NOMO-1 (cell line): ENCODE measurements around the gene HOXB4.

Experiments
- DNase-seq, 2 experiments: peaks; one replicate each; lab custom pipeline; 2025; ENCODE audit not compliant: unreplicated experiment in 2 of 2; lab: John Stamatoyannopoulos, UW

Gene HOXB4

GRCh38 chr17:48601539-48602425 is 23.6 kb upstream of the HOXB4 start:
- DNase-seq, result no peak

GRCh38 chr17:48601207-48601538 is 23.0 kb upstream of the HOXB4 start:
- no peak for DNase-seq

- no peak for DNase-seq
These were observed 22.3 kb upstream of the HOXB4 start for GRCh38 chr17:48600244-48601098.

GRCh38 chr17:48599354-48599753 is 21.2 kb upstream of the HOXB4 start:
- DNase-seq, result no peak

GRCh38 chr17:48598736-48599135 is 20.6 kb upstream of the HOXB4 start:
- no peak for DNase-seq

GRCh38 chr17:48597778-48598631 is 19.9 kb upstream of the HOXB4 start:
- peak; percentile 44 to 51 for DNase-seq

GRCh38 chr17:48597528-48597777 is 19.3 kb upstream of the HOXB4 start:
- DNase-seq, result no peak

- DNase-seq, result no peak
These were observed 18.8 kb upstream of the HOXB4 start for GRCh38 chr17:48596735-48597527.

- DNase-seq, result no peak
These were observed 18.0 kb upstream of the HOXB4 start for GRCh38 chr17:48596000-48596734.

- no peak for DNase-seq
These were observed 17.3 kb upstream of the HOXB4 start for GRCh38 chr17:48595278-48595999.

GRCh38 chr17:48594538-48595277 is 16.6 kb upstream of the HOXB4 start:
- no peak for DNase-seq

- peak; percentile 58 to 74 for DNase-seq
These were observed 15.8 kb upstream of the HOXB4 start for GRCh38 chr17:48593840-48594537.

- peak in 1 of 2 experiments; percentile 21 for DNase-seq
These were observed 15.1 kb upstream of the HOXB4 start, which contains the start of gene HOXB5 for GRCh38 chr17:48593126-48593829. Gene HOXB5 (minus strand): TSS chr17:48593779. CDS start chr17:48593682, 97 bp downstream.

GRCh38 chr17:48592577-48592976 is 14.4 kb upstream of the HOXB4 start:
- no peak for DNase-seq

GRCh38 chr17:48592057-48592514 is 13.9 kb upstream of the HOXB4 start:
- no peak for DNase-seq

- DNase-seq, result no peak
These were observed 13.3 kb upstream of the HOXB4 start for GRCh38 chr17:48591255-48592056.
